HepG2 (cell line): Measurements from ENCODE around the gene HSDL2. TPM values are rescaled to one million over a fixed set of nuclear protein-coding genes. Genes with fewer than 3 reads are reported as not detected.

Source experiments
- CHD2 ChIP-seq: IDR thresholded peaks from 2 replicates; pipeline ENCODE4 v1.6.1; 2011; ENCODE audit warnings: low read depth, low read length, improper control_type of control experiment
- DNMT1 ChIP-seq: sonication (generic); formaldehyde crosslinking; IDR thresholded peaks from 2 replicates; pipeline ENCODE4 v1.5.1; 2020; ENCODE audit warnings: mild to moderate bottlenecking, missing genetic modification reagents
- HNF4A ChIP-seq: sonication (generic); formaldehyde crosslinking; IDR thresholded peaks from 2 replicates; pipeline ENCODE4 v1.4.0; 2020; ENCODE audit warnings: missing genetic modification reagents
- HNRNPL ChIP-seq: fragments of 200-400 bp; formaldehyde crosslinking; IDR thresholded peaks from 2 replicates; pipeline ENCODE4 v1.6.1; 2017; ENCODE audit warnings: mild to moderate bottlenecking, low read depth, low read length
- MBD4 ChIP-seq: IDR thresholded peaks from 2 replicates; pipeline ENCODE4 v1.6.1; 2012; ENCODE audit warnings: low read length, inconsistent platforms, borderline replicate concordance
- SP2 ChIP-seq: sonication (generic); formaldehyde crosslinking; IDR thresholded peaks from 2 replicates; pipeline ENCODE4 v1.5.1; 2020; ENCODE audit warnings: mild to moderate bottlenecking, missing genetic modification reagents
- SPEN ChIP-seq: sonication (generic); formaldehyde crosslinking; IDR thresholded peaks from 2 replicates; pipeline ENCODE4 v1.5.1; 2020; ENCODE audit warnings: low read depth, mild to moderate bottlenecking, missing genetic modification reagents
- ZNF460 ChIP-seq: sonication (generic); formaldehyde crosslinking; IDR thresholded peaks from 2 replicates; pipeline ENCODE4 v1.5.1; 2020; ENCODE audit warnings: missing genetic modification reagents, mild to moderate bottlenecking, borderline replicate concordance
- ZNF790 ChIP-seq: sonication (generic); formaldehyde crosslinking; IDR thresholded peaks from 2 replicates; pipeline ENCODE4 v1.8.0; 2022; ENCODE audit warnings: missing genetic modification reagents, mild to moderate bottlenecking, borderline replicate concordance
- polyA plus RNA-seq, 8 experiments: library from polyadenylated mRNA; depleted of rRNA in 3 of 8; stranded (reverse) in 7 of 8; unstranded in 1 of 8; fragments of >200 nt; fragmentation: Illumina TruSeq in 4 of 8; extraction: Trizol in 4 of 8; gene quantifications; 2 replicates each; pipeline versions ENCODE4 v1.2.1 to v1.2.3, GENCODE V29; 2011 to 2016; ENCODE audit warnings: low read depth in 4 of 8, missing spikeins in 1 of 8, mixed read lengths in 1 of 8; ENCODE audit not compliant: insufficient read depth in 1 of 8
- total RNA-seq, 5 experiments: library from RNA; depleted of rRNA; stranded (reverse); fragments of >200 nt; fragmentation: Illumina TruSeq; extraction: Trizol; gene quantifications; 2 replicates each; pipeline ENCODE4 v1.2.3, GENCODE V29; 2016; ENCODE audit warnings: low read depth in 1 of 5
- TF ChIP-seq, protein P1 (sequence below): IDR thresholded peaks from 2 replicates; pipeline ENCODE4 v1.6.1; 2016; ENCODE audit warnings: missing compliant biosample characterization, missing genetic modification reagents, borderline replicate concordance
- TF ChIP-seq, protein P2 (sequence below): sonication (generic); formaldehyde crosslinking; IDR thresholded peaks from 2 replicates; pipeline ENCODE4 v1.5.1; 2020; ENCODE audit warnings: mild to moderate bottlenecking, missing genetic modification reagents
- TF ChIP-seq, protein P3 (sequence below): sonication (generic); formaldehyde crosslinking; IDR thresholded peaks from 2 replicates; pipeline ENCODE4 v1.5.0; 2020; ENCODE audit warnings: missing genetic modification reagents
- TF ChIP-seq, protein P4 (sequence below): sonication (generic); formaldehyde crosslinking; IDR thresholded peaks from 2 replicates; pipeline ENCODE4 v1.4.0; 2020; ENCODE audit warnings: mild to moderate bottlenecking, low read depth, missing genetic modification reagents
- TF ChIP-seq, protein P5 (sequence below): fragments of 450-650 bp; IDR thresholded peaks from 2 replicates; pipeline ENCODE4 v1.6.1; 2016
- TF ChIP-seq, protein P6 (sequence below): sonication (generic); formaldehyde crosslinking; IDR thresholded peaks from 2 replicates; pipeline ENCODE4; 2020; ENCODE audit warnings: missing genetic modification reagents, mild to moderate bottlenecking, borderline replicate concordance

Gene HSDL2
- total and polyA plus RNA-seq, 2 of the 13 experiments (the other 11 are each of a cell fraction or from before 2014, with no cell fraction given), result 55.3 to 80.2 TPM

DNA sequence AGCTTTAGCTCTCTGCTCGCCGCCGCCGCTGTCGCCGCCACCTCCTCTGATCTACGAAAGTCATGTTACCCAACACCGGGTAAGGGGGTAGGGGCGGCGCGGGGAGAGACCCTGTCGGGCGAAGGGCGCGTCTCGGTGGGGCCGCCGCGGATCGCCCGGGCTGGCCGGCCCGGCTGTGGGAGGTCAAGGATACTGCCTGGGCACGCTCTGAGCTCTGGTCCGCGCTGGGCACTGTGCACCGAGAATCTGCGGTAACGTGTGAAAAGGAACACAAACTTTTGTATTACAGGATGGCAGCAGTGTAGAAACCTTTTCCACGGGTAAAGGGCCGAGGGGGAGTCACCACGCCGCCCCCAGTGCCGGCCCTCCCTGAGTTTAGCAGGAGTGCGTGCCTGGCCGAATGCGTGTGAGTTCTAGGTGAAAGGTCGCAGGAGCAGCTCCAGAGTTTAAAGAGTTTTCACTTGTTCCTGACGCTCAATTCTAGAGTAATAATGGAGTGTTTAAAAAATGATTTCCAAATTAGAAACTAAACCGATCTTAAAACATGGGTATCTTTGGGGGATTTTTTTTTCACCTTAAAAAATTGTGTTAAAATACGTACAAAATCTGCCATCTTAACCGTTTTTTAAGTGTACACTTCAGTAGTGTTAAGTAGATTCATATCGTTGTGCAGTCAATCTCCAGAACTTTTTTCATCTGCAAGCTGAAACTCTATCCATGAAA lies at the start of gene HSDL2 (continued):
- TF ChIP-seq, protein P1, sequence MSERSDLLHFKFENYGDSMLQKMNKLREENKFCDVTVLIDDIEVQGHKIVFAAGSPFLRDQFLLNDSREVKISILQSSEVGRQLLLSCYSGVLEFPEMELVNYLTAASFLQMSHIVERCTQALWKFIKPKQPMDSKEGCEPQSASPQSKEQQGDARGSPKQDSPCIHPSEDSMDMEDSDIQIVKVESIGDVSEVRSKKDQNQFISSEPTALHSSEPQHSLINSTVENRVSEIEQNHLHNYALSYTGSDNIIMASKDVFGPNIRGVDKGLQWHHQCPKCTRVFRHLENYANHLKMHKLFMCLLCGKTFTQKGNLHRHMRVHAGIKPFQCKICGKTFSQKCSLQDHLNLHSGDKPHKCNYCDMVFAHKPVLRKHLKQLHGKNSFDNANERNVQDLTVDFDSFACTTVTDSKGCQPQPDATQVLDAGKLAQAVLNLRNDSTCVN (CRISPR knock-in tag), result peak; percentile 62; the same call in 1 of the 2 replicates
- TF ChIP-seq SPEN (no peak), ZNF460 (no peak), HNRNPL (0 out of 2 replicates have a peak, but pooled peaks have one; percentile 33), SP2 (CRISPR knock-in tag) (no peak), MBD4 (no peak), DNMT1 (CRISPR knock-in tag) (no peak), HNF4A (CRISPR knock-in tag) (peak; percentile 56), CHD2 (no peak), ZNF790 (CRISPR knock-in tag) (no peak; the same call in 1 of the 2 replicates)
- TF ChIP-seq, protein P2, sequence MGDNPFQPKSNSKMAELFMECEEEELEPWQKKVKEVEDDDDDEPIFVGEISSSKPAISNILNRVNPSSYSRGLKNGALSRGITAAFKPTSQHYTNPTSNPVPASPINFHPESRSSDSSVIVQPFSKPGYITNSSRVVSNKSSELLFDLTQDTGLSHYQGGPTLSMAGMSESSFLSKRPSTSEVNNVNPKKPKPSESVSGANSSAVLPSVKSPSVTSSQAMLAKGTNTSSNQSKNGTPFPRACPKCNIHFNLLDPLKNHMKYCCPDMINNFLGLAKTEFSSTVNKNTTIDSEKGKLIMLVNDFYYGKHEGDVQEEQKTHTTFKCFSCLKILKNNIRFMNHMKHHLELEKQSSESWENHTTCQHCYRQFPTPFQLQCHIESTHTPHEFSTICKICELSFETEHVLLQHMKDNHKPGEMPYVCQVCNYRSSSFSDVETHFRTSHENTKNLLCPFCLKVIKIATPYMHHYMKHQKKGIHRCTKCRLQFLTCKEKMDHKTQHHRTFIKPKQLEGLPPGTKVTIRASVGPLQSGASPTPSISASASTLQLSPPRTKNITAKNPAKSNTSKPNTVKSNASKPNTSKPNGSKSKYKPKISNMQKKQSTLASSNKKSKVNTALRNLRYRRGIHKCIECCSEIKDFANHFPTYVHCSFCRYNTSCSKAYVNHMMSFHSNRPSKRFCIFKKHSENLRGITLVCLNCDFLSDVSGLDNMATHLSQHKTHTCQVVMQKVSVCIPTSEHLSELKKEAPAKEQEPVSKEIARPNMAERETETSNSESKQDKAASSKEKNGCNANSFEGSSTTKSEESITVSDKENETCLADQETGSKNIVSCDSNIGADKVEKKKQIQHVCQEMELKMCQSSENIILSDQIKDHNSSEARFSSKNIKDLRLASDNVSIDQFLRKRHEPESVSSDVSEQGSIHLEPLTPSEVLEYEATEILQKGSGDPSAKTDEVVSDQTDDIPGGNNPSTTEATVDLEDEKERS (CRISPR knock-in tag), result no peak
- TF ChIP-seq, protein P3, sequence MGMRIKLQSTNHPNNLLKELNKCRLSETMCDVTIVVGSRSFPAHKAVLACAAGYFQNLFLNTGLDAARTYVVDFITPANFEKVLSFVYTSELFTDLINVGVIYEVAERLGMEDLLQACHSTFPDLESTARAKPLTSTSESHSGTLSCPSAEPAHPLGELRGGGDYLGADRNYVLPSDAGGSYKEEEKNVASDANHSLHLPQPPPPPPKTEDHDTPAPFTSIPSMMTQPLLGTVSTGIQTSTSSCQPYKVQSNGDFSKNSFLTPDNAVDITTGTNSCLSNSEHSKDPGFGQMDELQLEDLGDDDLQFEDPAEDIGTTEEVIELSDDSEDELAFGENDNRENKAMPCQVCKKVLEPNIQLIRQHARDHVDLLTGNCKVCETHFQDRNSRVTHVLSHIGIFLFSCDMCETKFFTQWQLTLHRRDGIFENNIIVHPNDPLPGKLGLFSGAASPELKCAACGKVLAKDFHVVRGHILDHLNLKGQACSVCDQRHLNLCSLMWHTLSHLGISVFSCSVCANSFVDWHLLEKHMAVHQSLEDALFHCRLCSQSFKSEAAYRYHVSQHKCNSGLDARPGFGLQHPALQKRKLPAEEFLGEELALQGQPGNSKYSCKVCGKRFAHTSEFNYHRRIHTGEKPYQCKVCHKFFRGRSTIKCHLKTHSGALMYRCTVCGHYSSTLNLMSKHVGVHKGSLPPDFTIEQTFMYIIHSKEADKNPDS, result 0 out of 2 replicates have a peak, but pooled peaks have one; percentile 25
- TF ChIP-seq, protein P4, sequence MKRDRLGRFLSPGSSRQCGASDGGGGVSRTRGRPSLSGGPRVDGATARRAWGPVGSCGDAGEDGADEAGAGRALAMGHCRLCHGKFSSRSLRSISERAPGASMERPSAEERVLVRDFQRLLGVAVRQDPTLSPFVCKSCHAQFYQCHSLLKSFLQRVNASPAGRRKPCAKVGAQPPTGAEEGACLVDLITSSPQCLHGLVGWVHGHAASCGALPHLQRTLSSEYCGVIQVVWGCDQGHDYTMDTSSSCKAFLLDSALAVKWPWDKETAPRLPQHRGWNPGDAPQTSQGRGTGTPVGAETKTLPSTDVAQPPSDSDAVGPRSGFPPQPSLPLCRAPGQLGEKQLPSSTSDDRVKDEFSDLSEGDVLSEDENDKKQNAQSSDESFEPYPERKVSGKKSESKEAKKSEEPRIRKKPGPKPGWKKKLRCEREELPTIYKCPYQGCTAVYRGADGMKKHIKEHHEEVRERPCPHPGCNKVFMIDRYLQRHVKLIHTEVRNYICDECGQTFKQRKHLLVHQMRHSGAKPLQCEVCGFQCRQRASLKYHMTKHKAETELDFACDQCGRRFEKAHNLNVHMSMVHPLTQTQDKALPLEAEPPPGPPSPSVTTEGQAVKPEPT (CRISPR knock-in tag), result no peak
- TF ChIP-seq, protein P5, sequence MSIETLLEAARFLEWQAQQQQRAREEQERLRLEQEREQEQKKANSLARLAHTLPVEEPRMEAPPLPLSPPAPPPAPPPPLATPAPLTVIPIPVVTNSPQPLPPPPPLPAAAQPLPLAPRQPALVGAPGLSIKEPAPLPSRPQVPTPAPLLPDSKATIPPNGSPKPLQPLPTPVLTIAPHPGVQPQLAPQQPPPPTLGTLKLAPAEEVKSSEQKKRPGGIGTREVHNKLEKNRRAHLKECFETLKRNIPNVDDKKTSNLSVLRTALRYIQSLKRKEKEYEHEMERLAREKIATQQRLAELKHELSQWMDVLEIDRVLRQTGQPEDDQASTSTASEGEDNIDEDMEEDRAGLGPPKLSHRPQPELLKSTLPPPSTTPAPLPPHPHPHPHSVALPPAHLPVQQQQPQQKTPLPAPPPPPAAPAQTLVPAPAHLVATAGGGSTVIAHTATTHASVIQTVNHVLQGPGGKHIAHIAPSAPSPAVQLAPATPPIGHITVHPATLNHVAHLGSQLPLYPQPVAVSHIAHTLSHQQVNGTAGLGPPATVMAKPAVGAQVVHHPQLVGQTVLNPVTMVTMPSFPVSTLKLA, result no peak
- TF ChIP-seq, protein P6, sequence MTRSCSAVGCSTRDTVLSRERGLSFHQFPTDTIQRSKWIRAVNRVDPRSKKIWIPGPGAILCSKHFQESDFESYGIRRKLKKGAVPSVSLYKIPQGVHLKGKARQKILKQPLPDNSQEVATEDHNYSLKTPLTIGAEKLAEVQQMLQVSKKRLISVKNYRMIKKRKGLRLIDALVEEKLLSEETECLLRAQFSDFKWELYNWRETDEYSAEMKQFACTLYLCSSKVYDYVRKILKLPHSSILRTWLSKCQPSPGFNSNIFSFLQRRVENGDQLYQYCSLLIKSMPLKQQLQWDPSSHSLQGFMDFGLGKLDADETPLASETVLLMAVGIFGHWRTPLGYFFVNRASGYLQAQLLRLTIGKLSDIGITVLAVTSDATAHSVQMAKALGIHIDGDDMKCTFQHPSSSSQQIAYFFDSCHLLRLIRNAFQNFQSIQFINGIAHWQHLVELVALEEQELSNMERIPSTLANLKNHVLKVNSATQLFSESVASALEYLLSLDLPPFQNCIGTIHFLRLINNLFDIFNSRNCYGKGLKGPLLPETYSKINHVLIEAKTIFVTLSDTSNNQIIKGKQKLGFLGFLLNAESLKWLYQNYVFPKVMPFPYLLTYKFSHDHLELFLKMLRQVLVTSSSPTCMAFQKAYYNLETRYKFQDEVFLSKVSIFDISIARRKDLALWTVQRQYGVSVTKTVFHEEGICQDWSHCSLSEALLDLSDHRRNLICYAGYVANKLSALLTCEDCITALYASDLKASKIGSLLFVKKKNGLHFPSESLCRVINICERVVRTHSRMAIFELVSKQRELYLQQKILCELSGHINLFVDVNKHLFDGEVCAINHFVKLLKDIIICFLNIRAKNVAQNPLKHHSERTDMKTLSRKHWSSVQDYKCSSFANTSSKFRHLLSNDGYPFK, result no peak; the same call in 1 of the 2 replicates
